Cardiac fibroblast (primary cell): Measurements from ENCODE around the gene TIAM1.

Experiments
- DNase-seq, 2 donors: peaks; one replicate each; pipeline versions ENCODE4 v3.0.0 to v3.0.0-alpha.2; 2010; ENCODE audit warnings: low read depth in 2 of 2
- H3K4me3 ChIP-seq, 2 donors: replicated peaks in 1 of 2; 1 replicate in 1 of 2; 2 replicates in 1 of 2; pipeline ENCODE4 v1.5.1; 2011; ENCODE audit warnings: low read depth in 2 of 2, low read length in 2 of 2, mild to moderate bottlenecking in 2 of 2, moderate library complexity in 1 of 2
- CTCF ChIP-seq: IDR thresholded peaks from one replicate; pipeline ENCODE4 v1.5.1; 2011; ENCODE audit warnings: low read depth, mild to moderate bottlenecking, low read length, inconsistent platforms

TIAM1 gene

GRCh38 chr21:31248598-31248997, 95.5 kb downstream of the TIAM1 start:
- no peak overlapping the region for H3K4me3 ChIP-seq
- no peak for TF ChIP-seq CTCF
- peak; percentile 20 to 82 for DNase-seq

GRCh38 chr21:31243611-31244010, 100.5 kb downstream of the TIAM1 start:
- no peak for DNase-seq
- TF ChIP-seq CTCF: no peak
- H3K4me3 ChIP-seq: no peak overlapping the region

DNA sequence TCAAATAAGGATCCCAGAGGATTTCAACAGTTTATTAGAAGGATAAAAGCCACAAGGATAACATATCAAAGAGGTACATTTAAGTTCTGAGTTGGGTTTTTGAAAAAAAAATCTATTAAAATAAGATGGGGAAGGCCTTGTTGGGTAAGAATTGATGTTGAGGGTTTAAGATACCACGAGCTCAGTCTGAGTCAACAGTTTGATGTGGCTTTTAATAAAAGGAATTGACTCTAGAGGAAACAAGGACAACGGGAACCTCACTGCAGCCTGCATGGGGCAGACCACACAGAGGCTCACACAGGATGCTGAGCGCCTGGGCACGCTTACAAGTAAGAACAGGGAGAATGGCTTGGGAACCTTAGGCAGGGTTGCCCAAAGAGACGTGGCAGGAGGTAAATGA, 107.5 kb downstream of the TIAM1 start:
- H3K4me3 ChIP-seq: no peak overlapping the region
- no peak for DNase-seq
- no peak for TF ChIP-seq CTCF

DNA sequence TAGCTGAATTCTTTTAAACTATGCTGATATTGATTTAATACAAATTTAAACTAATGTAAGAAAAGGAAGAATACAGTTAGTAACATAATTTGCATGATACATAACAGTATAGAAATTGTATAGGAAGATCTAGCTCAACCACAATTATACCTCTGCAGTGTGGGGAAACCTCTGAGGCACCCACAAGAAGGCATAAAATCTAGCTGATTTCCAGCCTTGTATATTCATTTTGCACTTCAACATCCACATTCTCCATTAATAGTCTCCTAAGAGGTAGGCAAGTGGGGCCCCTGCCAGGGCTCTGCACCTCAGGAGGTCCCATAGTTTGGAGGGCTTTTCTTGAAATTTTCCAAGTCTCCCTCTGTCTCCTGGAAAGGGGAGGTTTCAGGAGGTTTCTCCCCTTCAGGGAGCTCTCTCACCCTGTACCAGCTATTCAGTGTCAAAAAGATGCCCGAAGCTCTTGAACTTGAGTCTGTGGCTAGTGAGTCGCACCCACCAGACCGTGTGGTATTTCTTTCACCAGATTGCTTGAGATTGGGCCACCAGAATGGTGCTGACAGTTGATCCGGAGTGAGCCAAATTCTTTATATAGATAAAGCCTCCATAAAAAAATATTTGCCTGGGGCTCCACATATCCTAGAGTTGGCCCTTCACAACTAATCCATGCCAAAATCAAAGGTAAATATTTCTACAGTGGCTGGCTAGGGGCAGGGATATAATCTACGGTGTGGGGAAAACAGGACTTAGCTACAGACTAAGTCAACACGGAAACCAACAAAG, 108.2 kb downstream of the TIAM1 start:
- DNase-seq: peak; percentile 34 to 44

GRCh38 chr21:31234936-31235335, 109.1 kb downstream of the TIAM1 start:
- TF ChIP-seq CTCF: no peak
- DNase-seq: no peak
- H3K4me3 ChIP-seq: no peak overlapping the region

More for the DNA sequence above, 108.2 kb downstream of the TIAM1 start:
- no peak for TF ChIP-seq CTCF
- no peak overlapping the region for H3K4me3 ChIP-seq

DNA sequence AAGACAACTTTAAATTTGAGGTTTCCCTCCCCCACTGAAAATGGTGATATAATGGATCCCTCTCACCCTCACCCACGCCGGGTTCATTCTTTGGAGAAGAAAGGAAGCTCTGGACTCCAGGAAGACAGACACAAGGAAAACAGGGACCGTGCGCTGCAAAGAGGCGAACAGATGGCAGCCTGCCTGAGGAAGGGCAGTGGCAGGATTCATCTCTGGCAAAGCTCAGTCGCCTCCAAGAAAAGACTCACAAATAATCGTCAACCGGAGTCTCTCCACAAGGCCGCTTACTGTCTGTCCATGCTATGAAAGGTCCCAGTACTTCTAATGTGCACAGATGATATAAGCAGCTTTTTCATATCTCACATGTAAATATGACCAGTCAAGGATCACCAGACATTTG, 110.3 kb downstream of the TIAM1 start:
- no peak for TF ChIP-seq CTCF
- H3K4me3 ChIP-seq: no peak overlapping the region
- no peak for DNase-seq

DNA sequence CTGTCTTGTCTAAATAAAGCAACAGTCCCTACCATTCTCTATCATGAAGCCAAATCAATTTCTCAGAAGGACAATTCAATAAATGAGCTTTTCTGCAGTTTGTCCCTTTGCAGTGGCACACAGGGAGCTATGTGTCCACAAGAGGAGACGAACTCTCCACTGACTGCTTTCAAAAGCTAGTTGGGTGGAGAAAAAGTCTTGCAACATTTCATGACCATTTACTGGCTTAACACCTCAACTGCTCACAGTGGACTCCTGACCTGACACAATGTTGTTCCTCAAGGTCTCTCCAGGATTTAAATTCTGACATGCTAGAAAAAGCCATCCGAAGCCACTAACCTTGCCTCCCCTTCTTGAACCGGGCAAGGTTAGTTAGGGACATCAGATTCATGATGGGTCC, 111.7 kb downstream of the TIAM1 start:
- no peak for TF ChIP-seq CTCF
- no peak for DNase-seq
- H3K4me3 ChIP-seq: no peak overlapping the region
